Vagina (tissue), 2 donors: ENCODE data around the gene DTYMK.

Source experiments
- CTCF ChIP-seq, 3 experiments: fragments of 450-650 bp in 2 of 3; fragments of 200-600 bp in 1 of 3; sonication (generic) in 1 of 3; IDR thresholded peaks; one replicate each; pipeline ENCODE4 v1.5.1; 2017 to 2019; ENCODE audit warnings: antibody characterized with exemption in 3 of 3, mild to moderate bottlenecking in 2 of 3, moderate library complexity in 2 of 3
- POLR2AphosphoS5 ChIP-seq, 2 donors: sonication (generic); formaldehyde crosslinking; IDR thresholded peaks; one replicate each; pipeline ENCODE4 v1.9.0; 2017; ENCODE audit warnings: antibody characterized with exemption in 2 of 2, mild to moderate bottlenecking in 2 of 2, low read depth in 1 of 2; ENCODE audit not compliant: insufficient read depth in 1 of 2

- TF ChIP-seq CTCF (IDR thresholded peaks at IDR 0.05) (no peak), POLR2AphosphoS5 (IDR thresholded peaks at IDR 0.05; ENCODE audit: insufficient read depth in 1 of 2, low read depth in 1 of 2) (no peak)
Observed at GRCh38 chr2:241686324-241686649, 328 bp downstream of the DTYMK start.
